ENCODE data around the gene BAG5. TPM values are rescaled to one million over a fixed set of nuclear protein-coding genes. Genes with fewer than 3 reads are reported as not detected.

The BAG5 gene
- total RNA-seq, 1 experiment from 2014 or later = 27.0 TPM

DNA sequence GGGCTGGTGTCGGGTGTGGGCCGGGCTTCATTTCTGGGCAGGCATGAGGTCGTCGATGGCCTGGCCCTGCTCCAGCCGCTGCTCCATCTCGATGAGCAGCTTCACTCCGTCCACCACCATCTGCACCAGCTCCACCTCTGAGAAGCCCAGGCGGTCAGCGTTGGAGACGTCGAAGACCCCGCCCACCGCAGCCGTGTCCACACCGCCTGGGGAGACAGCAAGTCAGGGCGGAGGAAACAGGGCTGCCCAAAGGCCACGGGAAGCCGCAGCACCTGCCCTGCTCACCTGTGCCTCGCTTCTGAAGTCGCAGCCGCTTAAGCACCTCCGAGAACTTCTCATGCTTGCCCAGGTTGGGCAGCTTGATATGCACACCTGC lies 42.6 kb downstream of the BAG5 start:
- H3K27ac ChIP-seq (ENCODE audit: low read depth, low read length) = peak overlapping the region; percentile 73
- BruUV-seq (replicated peaks) = TSS peak; percentile 75
- no peaks in the 10 kb centered on the region for H3K27me3 ChIP-seq (ENCODE audit: insufficient read depth, low read length)
- ChIA-PET CTCF (interaction anchor here (1.7 to 3.4 kb wide), 3 partner anchors 9 to 27 kb away, joined by 12 to 38 read pairs (median 16); partner anchors contain the start of gene TRMT61A), RAD21 (ENCODE audit: low non-redundant PET in 1 of 2, low total read pairs in 2 of 2, uncharacterized antibody in 2 of 2, unreplicated experiment in 2 of 2) (interaction anchor here in 1 of 2 experiments (1.4 kb wide), 1 partner anchor 27 kb away, joined by 5 read pairs; no protein-coding TSS in a partner anchor), POLR2A (interaction anchor here (1.7 kb wide), 2 partner anchors 27 to 33 kb away, joined by 3 to 4 read pairs; no protein-coding TSS in a partner anchor)
- H3K4me2 ChIP-seq (ENCODE audit: low read length) = 0 out of 2 replicates have a peak overlapping the region, but pooled peaks have one; percentile 95
- no peaks in the 10 kb centered on the region; the same call in 1 of the 2 replicates for H4K20me1 ChIP-seq (ENCODE audit: insufficient read depth)
- no peak for ATAC-seq
- H2AFZ ChIP-seq (ENCODE audit: low read depth, low read length, poor library complexity, severe bottlenecking) = no peak overlapping the region
- peaks cover 0 to 12% of the 10 kb centered on the region in 2 experiments; a peak in 2 of 4 replicates for H3K36me3 ChIP-seq (ENCODE audit: control insufficient read depth in 1 of 2, insufficient read depth in 2 of 2, low read length in 2 of 2)
- peaks cover 16% of the 10 kb centered on the region; the same call in 1 of the 2 replicates for H3K79me2 ChIP-seq (ENCODE audit: insufficient read depth, low read length)
- H3K9me2 ChIP-seq (ENCODE audit: insufficient read depth) = no peaks in the 10 kb centered on the region
- no peak for DNase-seq (ENCODE audit: low read depth, low spot score)
- TF ChIP-seq, protein P1, sequence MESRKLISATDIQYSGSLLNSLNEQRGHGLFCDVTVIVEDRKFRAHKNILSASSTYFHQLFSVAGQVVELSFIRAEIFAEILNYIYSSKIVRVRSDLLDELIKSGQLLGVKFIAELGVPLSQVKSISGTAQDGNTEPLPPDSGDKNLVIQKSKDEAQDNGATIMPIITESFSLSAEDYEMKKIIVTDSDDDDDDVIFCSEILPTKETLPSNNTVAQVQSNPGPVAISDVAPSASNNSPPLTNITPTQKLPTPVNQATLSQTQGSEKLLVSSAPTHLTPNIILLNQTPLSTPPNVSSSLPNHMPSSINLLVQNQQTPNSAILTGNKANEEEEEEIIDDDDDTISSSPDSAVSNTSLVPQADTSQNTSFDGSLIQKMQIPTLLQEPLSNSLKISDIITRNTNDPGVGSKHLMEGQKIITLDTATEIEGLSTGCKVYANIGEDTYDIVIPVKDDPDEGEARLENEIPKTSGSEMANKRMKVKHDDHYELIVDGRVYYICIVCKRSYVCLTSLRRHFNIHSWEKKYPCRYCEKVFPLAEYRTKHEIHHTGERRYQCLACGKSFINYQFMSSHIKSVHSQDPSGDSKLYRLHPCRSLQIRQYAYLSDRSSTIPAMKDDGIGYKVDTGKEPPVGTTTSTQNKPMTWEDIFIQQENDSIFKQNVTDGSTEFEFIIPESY (IDR thresholded peaks at IDR 0.05; ENCODE audit: extremely low read depth, insufficient replicate concordance, low read length) = no peak
- no peak for TF ChIP-seq CEBPB (IDR thresholded peaks at IDR 0.05; ENCODE audit: low read depth)
- no peak for TF ChIP-seq POLR2A (IDR thresholded peaks at IDR 0.05; ENCODE audit: borderline replicate concordance, extremely low read depth, insufficient read depth, insufficient read length)
- TF ChIP-seq SIN3A (IDR thresholded peaks at IDR 0.05; ENCODE audit: low read depth) = no peak
- TF ChIP-seq EZH2 (IDR thresholded peaks at IDR 0.05) = no peak
- no peak for TF ChIP-seq RAD21 (IDR thresholded peaks at IDR 0.05; ENCODE audit: low read depth)
- TF ChIP-seq, protein P2, sequence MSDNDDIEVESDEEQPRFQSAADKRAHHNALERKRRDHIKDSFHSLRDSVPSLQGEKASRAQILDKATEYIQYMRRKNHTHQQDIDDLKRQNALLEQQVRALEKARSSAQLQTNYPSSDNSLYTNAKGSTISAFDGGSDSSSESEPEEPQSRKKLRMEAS (IDR thresholded peaks at IDR 0.05) = no peak
- no peak for TF ChIP-seq ATF3 (IDR thresholded peaks at IDR 0.05)
- no peak for TF ChIP-seq POLR2AphosphoS5 (IDR thresholded peaks at IDR 0.05; ENCODE audit: low read depth, low read length)
- TF ChIP-seq, protein P3, sequence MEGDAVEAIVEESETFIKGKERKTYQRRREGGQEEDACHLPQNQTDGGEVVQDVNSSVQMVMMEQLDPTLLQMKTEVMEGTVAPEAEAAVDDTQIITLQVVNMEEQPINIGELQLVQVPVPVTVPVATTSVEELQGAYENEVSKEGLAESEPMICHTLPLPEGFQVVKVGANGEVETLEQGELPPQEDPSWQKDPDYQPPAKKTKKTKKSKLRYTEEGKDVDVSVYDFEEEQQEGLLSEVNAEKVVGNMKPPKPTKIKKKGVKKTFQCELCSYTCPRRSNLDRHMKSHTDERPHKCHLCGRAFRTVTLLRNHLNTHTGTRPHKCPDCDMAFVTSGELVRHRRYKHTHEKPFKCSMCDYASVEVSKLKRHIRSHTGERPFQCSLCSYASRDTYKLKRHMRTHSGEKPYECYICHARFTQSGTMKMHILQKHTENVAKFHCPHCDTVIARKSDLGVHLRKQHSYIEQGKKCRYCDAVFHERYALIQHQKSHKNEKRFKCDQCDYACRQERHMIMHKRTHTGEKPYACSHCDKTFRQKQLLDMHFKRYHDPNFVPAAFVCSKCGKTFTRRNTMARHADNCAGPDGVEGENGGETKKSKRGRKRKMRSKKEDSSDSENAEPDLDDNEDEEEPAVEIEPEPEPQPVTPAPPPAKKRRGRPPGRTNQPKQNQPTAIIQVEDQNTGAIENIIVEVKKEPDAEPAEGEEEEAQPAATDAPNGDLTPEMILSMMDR (IDR thresholded peaks at IDR 0.05 in 2 of 3, conservative IDR thresholded peaks at IDR 0.05 in 1 of 3; ENCODE audit: borderline replicate concordance in 1 of 3, insufficient read depth in 1 of 3, low read depth in 2 of 3, low read length in 2 of 3) = no peak
- no peak for TF ChIP-seq YY1 (IDR thresholded peaks at IDR 0.05; ENCODE audit: extremely low read depth, insufficient replicate concordance, low read depth, low read length)
- TF ChIP-seq ELF1 (IDR thresholded peaks at IDR 0.05; ENCODE audit: borderline replicate concordance, low read depth) = no peak
- no peak for TF ChIP-seq JUND (IDR thresholded peaks at IDR 0.05)
- no peak for TF ChIP-seq SRF (IDR thresholded peaks at IDR 0.05; ENCODE audit: low read depth)
- no peak for TF ChIP-seq ZNF274 (IDR thresholded peaks at IDR 0.05; ENCODE audit: low read depth, low read length)
- H3K9me3 ChIP-seq (ENCODE audit: control insufficient read depth in 1 of 2, insufficient read depth in 1 of 2, low read depth in 1 of 2, low read length in 2 of 2) = no peaks in the 10 kb centered on the region
- H3K4me3 ChIP-seq (replicated peaks in 1 of 2; ENCODE audit: low read depth in 1 of 2, low read length in 2 of 2) = no peak overlapping the region
- H3K9ac ChIP-seq (ENCODE audit: low read length) = no peak overlapping the region
- intact Hi-C loops (cut with micrococcal nuclease) = no loop called here
- H3K4me1 ChIP-seq (ENCODE audit: control insufficient read depth in 1 of 2, insufficient read depth in 2 of 2, low read length in 2 of 2) = peaks cover 13 to 45% of the 10 kb centered on the region in 2 experiments; a peak in 3 of 4 replicates
